ENCODE results near the gene EXOC6B. TPM values are rescaled to one million over a fixed set of nuclear protein-coding genes. Genes with fewer than 3 reads are reported as not detected.

EXOC6B gene
- total and polyA plus RNA-seq, 9 of the 15 experiments (the other 6 are each of a cell fraction or from before 2014, with no cell fraction given): 0.28 to 4.2 (median 2.0) TPM

GRCh38 chr2:72415781-72416475 lies 409.9 kb downstream of the EXOC6B start:
- H3K4me2 ChIP-seq (ENCODE audit: insufficient read depth, low read length): no peak overlapping the region
- no peaks in the 10 kb centered on the region for H3K27me3 ChIP-seq (ENCODE audit: control insufficient read depth in 2 of 2, insufficient read depth in 2 of 2, low read length in 2 of 2)
- no peaks in the 10 kb centered on the region for H3K9me3 ChIP-seq (replicated peaks; ENCODE audit: control insufficient read depth, insufficient read depth, low read depth, low read length)
- H3K9me1 ChIP-seq (ENCODE audit: control insufficient read depth, insufficient read depth, low read length): no peaks in the 10 kb centered on the region
- H3K4me3 ChIP-seq: no peak overlapping the region
- WGBS (ENCODE audit: insufficient coverage, low coverage, missing lambda C conversion rate): 13% methylated on average over 5 of the region's 5 CpGs
- no peak overlapping the region for H2AFZ ChIP-seq (ENCODE audit: low read depth, low read length)
- ATAC-seq (no peak), DNase-seq (ENCODE audit: extremely low read depth in 1 of 4, low spot score in 3 of 4) (no peak), FAIRE-seq (no peak)
- CTCF ChIA-PET (ENCODE audit: low intra/inter-chr PET ratio): interaction anchor here (0.5 kb wide), 1 partner anchor 330 kb away, joined by 3 read pairs; no protein-coding TSS in a partner anchor
- H4K20me1 ChIP-seq (replicated peaks; ENCODE audit: control insufficient read depth, insufficient read depth, low read length): no peaks in the 10 kb centered on the region
- no peaks in the 10 kb centered on the region for H3K79me2 ChIP-seq (ENCODE audit: control insufficient read depth, insufficient read depth, low read length)
- in situ Hi-C loops (cut with MboI): no loop called here
- POLR2A ChIA-PET: interaction anchor here (0.6 kb wide), 1 partner anchor 60 kb away, joined by 3 read pairs; no protein-coding TSS in a partner anchor
- H3K4me1 ChIP-seq (replicated peaks in 1 of 2; ENCODE audit: control insufficient read depth in 2 of 2, insufficient read depth in 2 of 2, low read length in 2 of 2): no peaks in the 10 kb centered on the region
- no peak overlapping the region for H3K27ac ChIP-seq (ENCODE audit: extremely low read depth, low read depth, low read length)
- H3K36me3 ChIP-seq (ENCODE audit: control insufficient read depth, insufficient read depth, low read length): no peaks in the 10 kb centered on the region
- intact Hi-C loops (cut with micrococcal nuclease): no loop called here
- no TSS peak for BruUV-seq (replicated peaks)
- no peak overlapping the region for H3K9ac ChIP-seq (ENCODE audit: insufficient read depth in 1 of 2, low read depth in 2 of 2, low read length in 2 of 2)
- TF ChIP-seq CREBBP (IDR thresholded peaks at IDR 0.05; ENCODE audit: low read depth, low read length) (no peak), PTTG1 (tag; IDR thresholded peaks at IDR 0.05; ENCODE audit: low read depth) (no peak), DDX20 (tag; IDR thresholded peaks at IDR 0.05; ENCODE audit: low read depth) (no peak), ZNF318 (IDR thresholded peaks at IDR 0.05; ENCODE audit: borderline replicate concordance in 1 of 2, low read depth in 1 of 2) (no peak), XRCC5 (IDR thresholded peaks at IDR 0.05; ENCODE audit: low read depth, low read length) (no peak), TAF9B (IDR thresholded peaks at IDR 0.05; ENCODE audit: partially characterized antibody) (no peak), ZNF316 (IDR thresholded peaks at IDR 0.05) (no peak), CLOCK (CRISPR knock-in tag; IDR thresholded peaks at IDR 0.05; ENCODE audit: borderline replicate concordance) (no peak), BCL6 (CRISPR knock-in tag; IDR thresholded peaks at IDR 0.05) (no peak), NFIC (IDR thresholded peaks at IDR 0.05) (no peak)

Data from K562 (cell line).